Effector CD8-positive, alpha-beta T cell (primary cell): ENCODE measurements around the gene CRACR2B.

Experiments
- DNase-seq: peaks from one replicate; lab custom pipeline; 2025; lab: John Stamatoyannopoulos, UW
- total RNA-seq, 4 experiments: gene quantifications; one replicate each; lab custom pipeline; 2026; lab: John Stamatoyannopoulos, UW

CRACR2B gene
- total RNA-seq, result 0.62 to 2.8 (median 0.90) reads per million in 4 experiments

- no peak for DNase-seq
Observed at GRCh38 chr11:827897-828192, at the start of gene CRACR2B. CRACR2B (plus strand) TSS chr11:827919; CDS start chr11:828608, 689 bp downstream.

DNA sequence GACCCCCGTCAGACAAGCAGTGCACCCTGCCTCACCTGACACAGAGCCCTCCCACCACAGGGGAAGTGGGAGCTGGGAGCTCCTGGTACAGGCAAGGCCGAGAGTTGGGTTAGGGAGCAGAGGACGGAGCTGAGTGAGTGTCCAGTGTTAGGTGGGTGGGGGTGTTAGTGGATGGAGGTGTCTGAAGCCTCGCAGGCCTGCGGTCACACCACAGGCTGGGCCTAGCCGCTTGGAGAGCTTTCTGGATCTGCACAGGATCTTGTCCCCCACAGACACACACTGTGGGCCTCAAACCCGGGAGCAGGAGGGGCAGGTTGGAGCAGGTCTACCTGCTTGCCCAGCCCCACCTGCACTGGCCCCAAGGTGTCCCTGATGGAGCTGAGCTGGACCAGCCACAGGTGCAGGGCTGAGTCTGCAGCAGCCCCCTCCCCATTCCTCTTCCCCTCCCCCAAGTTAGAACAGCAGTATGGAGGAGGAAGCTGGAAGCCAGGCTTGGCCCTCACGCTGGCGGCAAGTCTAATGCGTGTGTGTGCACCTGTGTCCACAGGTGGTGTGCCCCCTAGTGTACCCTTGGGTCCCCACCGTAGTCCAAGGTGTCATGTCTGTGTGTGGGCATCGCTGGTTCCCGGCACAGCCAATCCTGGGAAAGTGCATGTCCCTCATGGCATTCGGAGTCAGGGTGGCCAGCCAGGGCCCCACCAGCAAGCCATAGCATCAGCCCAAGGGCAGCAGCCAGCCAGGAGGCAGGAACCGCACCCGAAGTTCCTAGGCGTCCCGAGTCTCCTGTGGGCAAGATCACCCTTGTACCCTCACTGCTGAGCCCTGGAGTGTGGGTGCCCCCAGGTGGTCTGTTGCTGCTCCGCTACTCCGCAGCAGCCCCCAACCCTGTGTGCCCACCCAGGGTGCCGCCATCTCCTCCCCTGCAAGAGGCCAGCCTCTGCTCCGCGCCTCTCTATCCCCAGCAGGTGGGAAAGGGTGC lies 48.5 kb upstream of the CRACR2B start:
- DNase-seq, result no peak

DNA sequence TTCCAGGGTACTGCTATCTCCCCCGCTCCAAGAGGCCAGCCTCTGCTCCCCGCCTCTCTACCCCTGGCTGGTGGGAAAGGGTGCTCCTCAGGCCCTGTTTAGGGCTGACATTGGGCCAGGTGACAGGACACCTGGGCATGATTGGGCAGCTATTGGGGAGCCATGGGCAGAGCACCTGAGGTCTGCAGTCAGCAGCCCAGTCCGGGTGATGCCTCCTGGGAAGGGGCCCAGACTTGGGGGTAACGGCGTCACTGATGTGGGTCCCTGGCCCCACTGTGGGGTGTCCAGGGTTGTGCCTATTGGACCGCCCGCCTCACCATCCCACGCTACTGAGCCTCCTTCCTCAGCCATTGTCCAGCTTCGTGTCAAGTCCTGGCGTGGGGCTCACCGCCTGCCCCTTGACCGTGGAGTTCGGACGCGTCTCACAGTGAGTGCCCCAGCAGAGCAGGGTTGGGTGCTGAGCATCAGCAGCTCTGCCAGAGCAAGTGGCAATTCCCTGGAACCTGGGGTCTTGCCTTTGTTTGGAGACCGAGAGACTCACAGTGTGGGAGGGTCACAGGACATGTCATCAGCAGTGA lies 47.7 kb upstream of the CRACR2B start:
- no peak for DNase-seq

DNA sequence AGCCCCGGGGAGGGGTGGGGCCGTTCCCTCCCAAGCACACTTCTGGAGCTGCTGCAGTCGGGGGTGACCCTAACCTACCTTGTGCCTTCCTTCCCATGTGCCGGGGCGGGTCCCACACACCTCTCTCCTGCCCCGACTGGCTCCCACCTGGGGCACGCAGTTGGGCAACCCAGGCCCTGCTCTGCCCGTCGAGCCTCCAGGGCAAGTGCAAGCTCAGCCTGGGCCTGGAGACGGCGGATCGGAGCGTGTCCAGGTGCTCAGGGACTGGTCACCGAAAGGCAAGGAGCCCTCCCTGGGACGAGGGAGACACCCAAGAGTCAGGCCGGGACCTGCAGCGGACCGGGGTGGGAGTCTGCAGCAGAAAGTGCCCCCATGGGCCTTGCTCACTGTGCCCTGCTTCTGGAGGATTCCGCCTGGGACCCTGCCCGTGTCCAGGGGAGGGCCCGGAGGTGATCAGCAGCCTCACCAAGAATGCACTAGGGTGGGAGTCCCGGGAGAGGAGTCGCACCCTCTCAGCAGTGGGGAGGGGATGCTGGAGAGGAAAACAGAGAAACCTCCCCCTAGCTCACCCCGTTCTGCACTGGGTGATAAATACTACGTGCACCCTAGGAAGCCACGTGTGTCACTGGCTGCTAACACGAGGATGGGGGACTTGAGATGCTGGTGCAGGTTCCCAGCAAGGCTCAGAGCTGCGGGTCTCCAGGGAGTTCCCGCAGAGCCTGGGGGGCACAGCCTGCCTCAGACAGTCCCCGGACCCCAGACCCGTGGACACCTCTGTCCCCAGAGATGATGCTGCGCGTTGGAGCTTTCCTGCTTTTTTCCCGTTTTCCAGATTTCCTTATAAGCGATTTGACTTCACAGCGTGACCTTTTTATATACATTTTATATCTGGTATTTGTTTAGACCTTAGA lies 45.2 kb upstream of the CRACR2B start:
- DNase-seq, result no peak

GRCh38 chr11:783581-784015 lies 44.1 kb upstream of the CRACR2B start:
- no peak for DNase-seq

- DNase-seq, result no peak
Observed at GRCh38 chr11:786235-787083, 41.3 kb upstream of the CRACR2B start.

DNA sequence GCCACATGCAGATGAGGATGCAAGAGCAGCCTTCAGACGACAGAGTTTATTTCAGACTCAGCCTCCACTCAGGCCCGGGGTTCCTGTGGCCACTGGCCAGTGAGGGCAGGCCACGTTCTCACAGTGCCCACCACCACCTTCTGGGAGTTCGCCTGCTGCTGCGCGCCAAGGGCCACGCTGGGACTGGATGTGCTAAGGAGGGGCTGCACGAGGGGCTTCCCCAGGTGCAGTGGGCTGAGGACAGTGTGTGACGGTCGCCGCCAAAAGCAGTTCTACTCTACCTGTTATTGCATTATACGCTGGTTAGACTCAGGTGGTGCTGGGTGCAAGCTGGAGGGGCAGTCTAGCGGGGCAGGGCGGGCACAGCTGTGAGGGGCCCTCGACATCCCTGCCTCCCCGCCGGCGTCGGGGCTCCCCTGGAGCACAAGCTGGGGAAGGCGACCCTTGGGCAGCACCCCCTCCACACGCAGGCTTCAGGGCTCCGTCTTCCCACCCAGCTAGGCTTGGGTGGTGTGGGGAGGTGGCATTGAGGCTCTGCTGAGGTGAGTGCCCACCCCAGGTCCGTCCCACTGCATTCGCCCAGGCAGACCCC lies 40.5 kb upstream of the CRACR2B start:
- no peak for DNase-seq

DNA sequence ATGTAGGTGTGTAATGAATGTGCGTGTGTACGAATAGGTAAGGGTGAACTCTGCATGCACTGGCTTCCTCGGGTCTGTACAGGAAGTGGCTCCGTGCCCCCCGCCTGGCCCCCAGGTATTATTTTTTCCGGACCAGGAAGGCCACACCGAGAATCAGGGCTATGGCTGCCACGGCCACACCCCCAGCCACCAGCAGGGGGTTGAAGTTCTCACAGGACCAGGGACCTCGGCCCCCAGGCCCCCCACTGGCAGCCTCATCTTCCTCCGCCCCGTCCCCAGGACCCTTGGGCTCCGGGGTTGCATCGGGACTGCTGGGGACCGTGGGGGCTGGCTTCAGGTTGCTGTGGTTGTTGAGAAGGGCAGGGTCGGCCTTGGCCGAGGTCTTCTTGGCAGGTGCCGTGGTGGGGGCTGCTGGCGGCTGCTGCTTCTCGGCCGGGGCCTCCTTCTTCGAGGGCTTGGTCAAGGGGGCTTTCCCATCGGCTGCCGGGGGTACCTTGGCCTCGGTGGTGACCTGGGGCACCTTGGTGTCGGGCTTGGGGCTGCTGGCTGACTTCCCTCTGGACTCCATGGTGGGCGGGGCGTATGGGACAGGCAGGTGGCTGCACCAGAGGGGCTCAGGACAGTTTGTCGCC lies 39.6 kb upstream of the CRACR2B start:
- no peak for DNase-seq

GRCh38 chr11:788953-789940 lies 38.5 kb upstream of the CRACR2B start:
- no peak for DNase-seq

GRCh38 chr11:789943-790342 lies 37.8 kb upstream of the CRACR2B start, which contains the start of gene CEND1:
CEND1 (minus strand) TSS chr11:790090; CDS start chr11:788576, 1,514 bp downstream.
- no peak for DNase-seq

GRCh38 chr11:790721-791564 lies 36.8 kb upstream of the CRACR2B start:
- DNase-seq, result no peak

GRCh38 chr11:791658-792534 lies 35.8 kb upstream of the CRACR2B start:
- DNase-seq, result no peak

DNA sequence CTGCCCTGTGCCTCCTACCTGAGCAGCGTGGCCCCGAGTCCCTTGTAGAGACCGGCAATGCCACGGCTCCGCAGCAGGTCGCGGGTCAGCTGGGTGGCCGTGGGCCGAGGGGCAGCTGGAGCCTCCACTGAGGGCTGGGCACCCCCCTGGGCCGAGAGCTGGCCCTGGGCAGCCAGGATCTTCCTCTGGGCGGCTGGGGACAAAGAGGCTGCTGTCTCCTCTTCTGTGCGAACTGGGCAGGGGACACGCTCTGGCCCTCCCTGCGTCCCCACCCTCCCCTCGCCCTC lies 35.2 kb upstream of the CRACR2B start:
- DNase-seq, result no peak

DNA sequence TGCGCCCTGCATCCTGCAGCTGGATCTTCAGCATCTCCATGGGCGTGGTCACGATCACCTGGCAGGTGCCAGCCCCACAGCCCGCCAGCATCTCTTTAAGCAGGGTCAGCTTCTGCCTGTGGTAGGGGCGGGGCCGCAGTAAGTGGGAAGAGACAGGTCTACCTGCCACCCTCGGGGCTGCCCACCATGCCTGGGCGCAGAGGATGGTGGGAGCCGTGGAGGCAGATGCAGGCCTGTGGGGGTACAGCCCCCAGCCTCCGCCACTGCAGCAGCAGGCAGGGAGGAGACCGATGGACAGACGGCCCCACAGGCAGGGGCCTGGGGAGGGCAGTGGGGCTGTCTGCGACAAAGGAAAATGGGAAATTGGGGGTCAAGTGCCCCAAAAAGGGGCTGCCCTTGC lies 34.8 kb upstream of the CRACR2B start:
- DNase-seq, result no peak

GRCh38 chr11:793556-793955 lies 34.2 kb upstream of the CRACR2B start:
- DNase-seq, result no peak

DNA sequence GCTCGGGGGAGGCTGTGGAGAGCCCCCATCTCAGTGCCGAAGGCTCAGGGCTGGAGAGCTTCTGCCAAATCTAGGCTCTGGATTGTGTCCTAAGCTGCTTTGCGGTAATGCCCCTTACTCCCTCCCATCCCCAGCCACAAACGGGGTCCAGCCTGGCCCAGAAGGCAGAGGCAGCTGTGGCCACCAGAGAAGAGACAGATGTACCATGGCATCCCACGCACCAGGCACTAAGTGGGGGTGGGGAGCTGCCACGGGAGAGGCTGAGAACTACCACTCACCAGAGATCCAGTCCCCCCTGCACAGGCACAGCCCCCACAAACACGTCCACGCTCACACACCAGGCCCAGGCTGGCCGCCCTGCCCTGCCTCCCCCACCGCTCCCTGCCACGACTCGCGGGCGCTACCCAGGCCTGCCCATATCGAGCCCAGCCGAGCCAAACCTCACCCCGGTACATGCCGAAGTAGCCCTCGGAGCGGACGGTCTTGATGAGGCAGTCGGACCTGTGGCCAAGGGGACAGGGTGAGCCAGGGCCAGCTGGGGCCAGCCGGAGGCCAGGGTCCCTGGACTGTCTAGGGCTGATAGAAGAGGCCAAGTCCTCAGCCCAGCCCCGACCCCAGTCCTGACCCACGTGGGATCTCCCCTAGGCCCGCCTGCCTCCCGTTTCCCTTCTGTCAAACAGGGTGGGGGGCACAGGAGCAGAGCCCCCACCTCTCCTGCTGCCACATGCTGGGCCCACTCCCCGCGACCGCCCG lies 33.5 kb upstream of the CRACR2B start:
- DNase-seq, result no peak
